HG02798 (cell line): ENCODE data around the gene DDX56.

Source experiments
- ATAC-seq: cut with Tn5 transposase; IDR thresholded peaks from one replicate; pipeline ENCODE4 v1.9.1; 2021; ENCODE audit warnings: mild to moderate bottlenecking; ENCODE audit not compliant: unreplicated experiment, poor library complexity

Gene DDX56, protein sequence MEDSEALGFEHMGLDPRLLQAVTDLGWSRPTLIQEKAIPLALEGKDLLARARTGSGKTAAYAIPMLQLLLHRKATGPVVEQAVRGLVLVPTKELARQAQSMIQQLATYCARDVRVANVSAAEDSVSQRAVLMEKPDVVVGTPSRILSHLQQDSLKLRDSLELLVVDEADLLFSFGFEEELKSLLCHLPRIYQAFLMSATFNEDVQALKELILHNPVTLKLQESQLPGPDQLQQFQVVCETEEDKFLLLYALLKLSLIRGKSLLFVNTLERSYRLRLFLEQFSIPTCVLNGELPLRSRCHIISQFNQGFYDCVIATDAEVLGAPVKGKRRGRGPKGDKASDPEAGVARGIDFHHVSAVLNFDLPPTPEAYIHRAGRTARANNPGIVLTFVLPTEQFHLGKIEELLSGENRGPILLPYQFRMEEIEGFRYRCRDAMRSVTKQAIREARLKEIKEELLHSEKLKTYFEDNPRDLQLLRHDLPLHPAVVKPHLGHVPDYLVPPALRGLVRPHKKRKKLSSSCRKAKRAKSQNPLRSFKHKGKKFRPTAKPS

DNA sequence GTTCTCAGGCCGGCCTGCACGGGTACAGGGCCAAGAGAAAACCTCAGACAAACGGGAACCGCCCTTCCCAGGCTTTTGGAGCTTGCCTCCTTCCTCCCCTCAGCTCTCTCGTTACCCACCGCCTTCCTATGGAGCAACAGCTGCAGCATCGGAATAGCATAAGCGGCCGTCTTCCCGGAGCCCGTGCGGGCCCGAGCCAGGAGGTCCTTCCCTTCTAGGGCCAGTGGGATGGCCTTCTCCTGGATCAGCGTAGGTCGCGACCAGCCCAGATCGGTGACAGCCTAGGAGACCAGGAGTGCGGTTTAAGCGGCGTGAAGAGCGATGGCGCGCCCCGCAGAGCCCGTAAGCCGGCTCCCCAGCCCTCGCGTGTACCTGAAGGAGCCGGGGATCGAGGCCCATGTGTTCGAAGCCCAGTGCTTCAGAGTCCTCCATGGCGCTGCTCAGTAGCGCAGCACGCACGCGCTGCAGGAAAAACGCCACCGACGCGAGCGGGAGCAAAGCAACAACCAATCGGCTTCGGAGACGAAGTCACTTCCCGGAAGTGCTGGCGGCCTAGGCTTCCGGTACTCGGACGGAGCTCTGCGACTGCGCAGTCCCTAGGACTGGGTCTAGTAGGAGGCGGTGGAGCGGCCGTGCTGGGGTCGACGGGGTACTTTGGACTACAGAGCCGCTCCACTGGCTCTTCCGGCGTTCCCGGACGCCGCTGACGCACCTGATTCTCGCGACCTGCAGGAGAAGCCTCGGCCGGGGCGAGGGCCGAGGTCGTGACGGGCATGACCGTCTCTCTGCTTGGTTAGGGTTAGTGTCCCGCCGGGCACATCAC is at the start of gene DDX56:
DDX56 (minus strand) TSS at position 445 of the 823 bp plus-strand sequence; CDS start at position 432, 13 bp downstream.
- peak; percentile 94 for ATAC-seq

DNA sequence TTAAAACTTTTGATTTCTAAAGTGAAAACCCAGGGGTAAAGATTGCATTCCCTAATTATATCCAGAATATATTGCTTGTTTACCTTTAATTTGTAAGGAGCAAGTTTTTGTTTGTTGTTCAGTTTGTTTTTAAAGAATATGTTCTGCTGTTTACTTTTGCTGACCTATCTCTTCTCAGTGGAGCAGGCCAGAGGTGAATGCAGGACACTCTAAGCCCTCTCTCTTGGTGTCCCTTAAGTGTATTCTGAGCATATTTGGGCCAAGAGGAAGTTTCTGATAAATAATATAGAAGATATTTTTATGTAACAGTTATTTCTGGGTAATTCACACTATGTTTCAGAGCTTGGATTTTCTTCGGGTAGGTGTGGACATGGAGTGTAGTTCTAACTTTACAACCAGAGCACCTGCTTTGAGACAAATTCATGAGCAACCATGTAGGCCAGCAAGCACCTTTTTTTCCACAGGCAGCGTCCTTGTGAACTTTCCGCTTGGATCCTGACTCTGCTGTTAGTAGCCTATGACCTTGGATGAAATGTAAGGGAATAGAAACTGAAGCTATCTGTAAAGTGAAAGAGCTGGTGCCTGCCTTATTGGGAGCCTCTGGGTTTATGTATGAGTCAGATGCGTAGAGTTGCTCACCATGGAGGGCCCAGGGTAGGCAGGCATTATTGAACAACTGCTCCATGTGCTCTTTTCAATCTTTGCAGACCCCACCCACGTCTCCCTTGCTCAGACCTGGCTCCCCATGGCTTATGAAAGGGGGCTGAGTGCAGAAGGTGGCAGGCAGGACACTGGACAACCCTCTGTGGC is 48.8 kb upstream of the DDX56 start:
- peak; percentile 80 for ATAC-seq

DNA sequence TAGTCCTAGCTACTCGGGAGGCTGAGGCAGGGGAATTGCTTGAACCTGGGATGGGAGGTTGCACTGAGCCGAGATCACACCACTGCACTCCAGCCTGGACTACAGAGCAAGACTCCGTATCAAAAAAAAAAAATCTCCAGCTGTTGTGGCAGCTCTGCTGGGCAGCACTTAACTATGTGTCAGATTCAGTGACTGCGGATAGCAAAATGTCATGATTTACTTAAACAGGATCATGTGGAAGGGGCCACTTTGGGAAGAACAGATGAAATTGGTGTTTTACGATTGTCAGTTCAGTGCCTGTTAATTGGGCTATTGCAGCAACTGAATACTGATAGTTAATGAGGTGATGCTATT is 48.0 kb upstream of the DDX56 start:
- no peak for ATAC-seq

DNA sequence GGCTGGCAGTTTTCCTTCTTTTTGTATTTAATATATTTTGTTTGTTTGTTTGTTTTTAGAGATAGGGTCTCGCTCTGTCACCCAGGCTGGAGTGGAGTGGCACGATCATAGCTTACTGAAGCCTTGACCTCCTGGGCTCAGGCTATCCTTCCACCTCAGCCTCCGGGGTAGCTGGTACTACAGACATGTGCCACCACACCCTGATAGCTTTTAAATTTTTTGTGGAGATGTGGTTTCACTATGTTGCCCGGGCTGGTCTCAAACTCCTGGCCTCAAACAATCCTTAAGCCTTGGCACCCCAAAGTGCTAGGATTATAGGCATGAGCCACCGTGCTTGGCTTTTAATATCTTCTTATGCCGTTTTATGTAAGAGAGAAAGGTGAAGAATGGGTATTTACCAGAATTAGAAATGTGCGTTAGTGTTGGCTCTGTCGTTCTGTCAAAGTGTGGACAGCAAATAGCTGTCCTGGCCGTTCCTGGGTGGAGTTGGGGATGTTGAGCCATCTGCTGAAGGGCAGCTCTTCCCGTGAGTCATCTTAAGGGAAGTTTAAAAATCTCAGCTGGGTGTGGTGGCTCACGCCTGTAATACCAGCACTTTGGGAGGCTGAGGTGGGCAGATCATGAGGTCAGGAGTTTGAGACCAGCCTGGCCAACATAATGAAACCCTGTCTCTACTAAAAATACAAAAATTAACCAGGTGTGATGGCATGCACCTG is 47.5 kb upstream of the DDX56 start:
- ATAC-seq: no peak

DNA sequence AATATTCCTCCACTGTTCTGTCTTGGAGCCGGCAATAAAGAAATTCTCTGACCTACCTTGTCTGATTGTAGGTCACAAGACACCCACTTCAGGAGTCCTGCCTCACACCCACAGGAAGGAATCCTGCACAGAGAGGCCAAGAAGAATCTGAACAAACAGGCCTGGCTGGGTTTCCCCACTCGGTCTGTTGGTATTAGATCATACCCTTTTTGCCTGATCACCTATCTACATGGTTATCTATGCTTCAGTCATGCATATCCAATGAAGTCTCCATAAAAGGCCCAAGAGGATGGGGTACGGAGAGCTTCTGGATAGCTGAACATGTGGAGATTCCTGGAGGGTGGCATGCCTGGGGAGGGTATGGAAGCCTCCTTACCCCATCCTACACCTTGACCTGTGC is 45.0 kb upstream of the DDX56 start:
- peak; percentile 30 for ATAC-seq

DNA sequence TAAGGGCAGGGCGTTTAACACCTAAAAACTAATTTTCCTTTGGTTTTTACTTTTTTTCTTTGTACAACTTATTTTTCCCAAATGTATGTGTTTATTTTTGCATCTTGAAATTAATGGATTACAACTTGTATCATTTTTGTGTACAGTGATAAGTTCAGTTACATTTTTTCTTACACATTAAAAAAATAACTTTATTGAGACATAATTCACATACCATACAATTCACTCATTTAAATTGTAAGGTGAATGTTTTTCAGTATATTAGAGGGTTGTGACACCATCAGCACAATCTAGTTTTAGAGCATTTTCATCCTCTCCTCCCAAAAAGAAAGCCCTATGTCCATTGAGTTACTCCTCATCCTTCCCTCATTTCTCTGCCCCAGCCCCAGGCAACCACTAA is 44.3 kb upstream of the DDX56 start:
- ATAC-seq: no peak

DNA sequence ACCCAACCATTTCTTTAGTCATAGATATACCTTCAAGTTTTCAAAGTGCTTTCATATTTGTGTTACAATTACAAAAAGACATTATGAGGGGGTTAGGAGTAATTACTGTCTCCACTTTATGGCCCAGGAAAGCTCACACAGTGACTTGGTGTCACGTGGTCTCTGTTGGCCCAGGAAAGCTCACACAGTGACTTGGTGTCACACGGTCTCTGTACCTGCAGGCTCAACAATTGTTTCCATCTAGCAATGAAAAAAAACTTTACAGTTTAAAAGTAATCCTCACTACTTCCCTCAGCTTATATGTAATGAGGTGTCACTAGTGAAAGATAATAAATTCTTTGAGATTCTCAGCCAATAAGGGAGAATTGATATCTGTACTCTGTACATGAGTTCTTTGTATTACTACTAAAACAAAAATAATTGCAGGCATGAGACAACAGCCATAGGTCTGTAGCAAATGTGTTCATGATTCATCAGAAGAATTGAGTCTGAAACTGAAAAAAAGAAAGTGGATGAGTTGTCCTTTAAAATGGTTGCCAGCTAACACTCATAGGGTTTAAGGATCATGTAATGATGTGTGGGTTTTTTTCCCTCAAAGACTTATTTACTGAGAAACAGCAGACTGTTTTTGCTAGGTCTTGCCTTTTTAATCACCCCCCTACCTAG is 43.6 kb upstream of the DDX56 start:
- peak; percentile 35 for ATAC-seq

DNA sequence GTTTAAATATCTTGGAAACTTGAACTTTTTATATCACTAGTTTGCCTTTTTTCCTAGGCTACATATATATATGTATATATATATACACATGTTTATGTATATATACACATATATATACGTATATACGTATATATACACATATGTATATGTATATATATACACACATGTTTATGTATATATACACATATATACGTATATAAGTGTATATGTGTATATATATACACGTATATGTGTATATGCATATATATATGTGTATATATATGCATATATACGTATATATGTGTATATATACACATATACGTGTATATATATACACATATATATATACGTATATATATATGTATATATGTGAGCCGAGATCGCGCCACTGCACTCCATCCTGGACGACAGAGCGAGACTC is 42.8 kb upstream of the DDX56 start:
- no peak for ATAC-seq

DNA sequence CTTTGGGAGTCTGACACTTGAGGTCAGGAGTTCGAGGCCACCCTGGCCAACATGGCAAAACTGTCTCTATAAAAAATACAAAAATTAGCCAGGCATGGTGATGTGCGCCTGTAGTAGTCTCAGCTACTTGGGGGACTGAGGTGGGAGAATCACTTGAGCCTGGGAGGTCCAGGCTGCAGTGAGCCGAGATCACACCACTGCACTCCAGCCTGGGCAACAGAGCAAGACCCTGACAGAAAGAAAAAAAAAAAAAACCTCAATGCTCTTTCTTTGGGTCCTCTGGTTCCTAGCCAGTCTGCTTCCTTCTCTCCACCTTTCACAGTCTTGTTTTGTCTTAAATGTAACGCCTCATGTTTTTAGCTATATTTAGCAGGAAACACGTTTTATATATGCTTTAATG is 42.1 kb upstream of the DDX56 start:
- no peak for ATAC-seq

DNA sequence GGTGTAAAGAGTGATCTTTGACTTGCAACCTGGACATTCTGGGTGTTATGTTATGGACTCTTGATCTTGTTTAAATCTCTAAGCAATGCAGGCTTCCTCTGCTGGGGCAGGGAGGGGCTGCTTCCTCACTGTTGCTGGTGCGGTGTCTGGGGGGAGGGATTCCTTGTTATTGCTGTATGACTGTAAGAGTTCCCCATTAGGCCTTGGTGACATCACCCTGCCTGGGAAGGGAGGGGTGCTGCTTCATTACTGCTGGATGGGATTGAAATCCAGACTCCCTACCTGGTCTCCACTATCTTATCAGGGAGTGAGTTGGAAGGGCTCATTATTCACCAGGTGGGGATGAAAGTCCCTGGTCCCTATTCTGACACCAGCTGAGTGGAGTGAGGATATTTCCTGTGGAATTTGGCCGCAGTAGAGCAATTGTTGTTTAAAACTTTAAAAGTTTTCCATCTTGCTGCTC is 41.5 kb upstream of the DDX56 start:
- no peak for ATAC-seq

DNA sequence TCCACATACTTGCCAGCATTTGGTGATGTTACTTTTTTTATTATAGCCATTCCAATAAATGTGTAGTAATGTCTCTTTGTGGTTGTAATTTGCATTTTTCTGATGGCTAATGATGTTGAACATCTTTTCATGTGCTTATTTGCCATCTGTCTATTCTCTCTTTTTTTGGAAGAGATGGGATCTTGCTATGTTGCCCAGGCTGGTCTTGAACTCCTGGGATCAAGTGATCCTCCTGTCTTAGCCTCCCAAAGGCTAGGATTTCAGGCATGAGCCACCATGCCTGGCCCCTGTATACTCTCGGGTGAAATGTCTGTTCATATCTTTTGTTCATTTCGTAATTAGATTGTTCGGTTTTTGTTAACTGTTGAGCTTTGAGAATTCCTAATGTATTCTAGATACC is 36.1 kb upstream of the DDX56 start:
- ATAC-seq: no peak

DNA sequence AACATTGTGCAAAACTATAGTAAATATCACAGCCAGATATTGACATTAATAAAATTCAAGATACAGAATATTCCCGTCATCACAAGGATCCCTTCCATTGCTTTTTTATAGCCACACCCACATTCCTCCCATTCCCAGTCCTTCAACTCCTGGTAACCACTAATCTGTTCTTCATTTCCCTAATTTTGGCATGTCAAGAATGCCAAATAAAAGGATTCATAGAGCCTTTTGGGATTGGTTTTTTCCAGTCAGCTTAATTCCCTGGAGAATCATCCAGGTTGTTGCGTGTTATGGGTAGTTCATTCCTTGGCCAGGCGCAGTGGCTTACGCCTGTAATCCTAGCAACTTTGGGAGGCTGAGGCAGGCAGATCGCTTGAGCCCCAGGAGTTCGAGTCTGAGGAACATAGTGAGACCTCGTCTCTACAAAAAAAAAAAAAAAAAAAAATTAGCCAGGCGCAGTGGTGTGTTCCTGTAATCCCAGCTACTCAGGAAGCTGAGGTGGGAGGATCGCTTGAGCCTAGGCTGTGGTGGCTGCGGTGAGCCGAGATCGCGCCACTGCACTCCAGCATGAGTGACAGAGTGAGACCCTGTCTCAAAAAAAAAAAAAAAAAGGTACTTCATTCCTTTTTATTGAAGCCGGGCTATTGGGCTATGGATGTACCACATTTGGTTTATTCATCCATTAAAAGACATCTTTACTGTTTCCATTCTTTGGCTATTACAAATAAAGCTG is 35.4 kb upstream of the DDX56 start:
- no peak for ATAC-seq

DNA sequence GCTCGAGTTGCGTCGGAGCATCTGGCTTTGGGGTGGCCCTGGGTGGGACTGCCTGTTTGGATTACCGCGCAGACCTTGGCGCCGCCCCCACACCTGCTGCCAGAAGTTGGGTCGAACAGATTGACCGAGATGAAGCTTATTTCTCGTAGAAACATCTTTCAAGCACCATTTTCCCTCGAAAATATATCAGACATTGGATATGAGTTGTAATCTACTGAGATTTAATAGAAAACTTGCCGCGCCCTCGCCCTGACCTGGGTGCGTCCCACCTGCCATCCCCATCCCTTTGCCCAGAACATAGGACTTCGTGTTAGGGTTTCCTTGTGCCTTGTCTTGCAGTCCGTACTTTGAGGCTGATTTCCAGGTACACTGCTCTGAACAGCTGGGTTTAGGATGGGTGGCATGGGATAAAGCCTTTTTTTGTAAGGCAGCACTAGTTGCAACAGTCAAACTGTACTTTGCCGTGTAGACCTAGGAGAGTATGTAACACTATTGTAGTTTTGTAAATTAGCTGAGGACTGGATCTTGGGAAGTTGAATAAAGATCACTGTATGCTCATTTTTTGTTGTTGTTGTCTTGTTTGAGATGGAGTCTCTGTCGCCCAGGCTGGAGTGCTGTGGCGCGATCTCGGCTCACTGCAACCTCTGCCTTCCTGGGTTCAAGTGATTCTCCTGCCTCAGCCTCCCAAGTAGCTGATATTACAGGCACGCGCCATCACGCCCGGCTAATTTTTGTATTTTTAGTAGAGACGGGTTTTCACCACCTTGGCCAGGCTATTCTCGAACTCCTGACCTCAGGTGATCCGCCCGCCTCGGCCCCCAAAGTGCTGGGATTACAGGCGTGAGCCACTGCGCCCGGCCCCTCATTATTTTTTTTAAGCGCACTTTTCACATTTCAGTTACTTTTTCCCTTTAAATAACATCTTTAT is 33.7 kb upstream of the DDX56 start:
- ATAC-seq: no peak

DNA sequence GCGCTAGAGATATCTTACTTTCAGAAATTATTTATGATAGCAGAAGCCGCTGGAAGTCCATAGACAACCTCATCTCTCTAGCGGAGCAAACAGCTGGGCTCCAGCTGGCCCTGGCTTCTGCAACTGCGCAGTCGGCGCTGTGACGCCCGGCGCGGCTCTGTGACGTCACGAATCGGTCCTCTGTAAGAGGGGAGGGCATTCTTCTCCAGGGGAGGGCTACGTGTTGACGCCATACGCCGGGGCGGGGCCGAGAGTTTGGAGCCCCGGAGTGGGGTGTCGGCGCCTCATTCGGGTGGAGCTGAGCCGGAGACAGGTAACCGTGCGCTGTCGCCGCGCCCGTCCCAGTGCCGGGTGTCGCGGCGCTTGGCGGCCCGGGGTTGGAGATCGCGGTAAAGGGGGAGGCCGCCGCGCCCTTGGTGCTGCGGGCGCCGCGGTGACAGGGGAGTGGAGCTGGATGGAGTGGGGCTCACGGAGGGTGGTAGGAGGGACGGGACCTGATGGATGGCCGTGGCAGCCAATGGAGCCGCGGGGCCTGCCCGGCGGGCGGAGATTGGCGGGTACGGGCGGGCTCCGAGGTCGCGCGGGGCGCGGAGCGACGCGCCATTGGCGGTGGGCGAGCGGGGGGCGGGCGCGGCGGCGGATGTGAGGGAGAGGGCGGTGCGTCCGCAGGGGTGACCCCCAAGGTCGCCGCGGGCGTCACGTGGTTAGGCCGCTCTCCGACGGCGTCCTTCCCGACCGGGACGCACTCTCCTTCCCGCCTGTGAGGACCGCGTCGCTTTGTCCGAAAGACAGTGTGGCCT is 32.8 kb upstream of the DDX56 start, which contains the start of gene OGDH:
OGDH (plus strand) TSS at position 287 of the 800 bp plus-strand sequence. CDS start 17,717 bp downstream, outside the sequence.
- peak; percentile 95 for ATAC-seq

DNA sequence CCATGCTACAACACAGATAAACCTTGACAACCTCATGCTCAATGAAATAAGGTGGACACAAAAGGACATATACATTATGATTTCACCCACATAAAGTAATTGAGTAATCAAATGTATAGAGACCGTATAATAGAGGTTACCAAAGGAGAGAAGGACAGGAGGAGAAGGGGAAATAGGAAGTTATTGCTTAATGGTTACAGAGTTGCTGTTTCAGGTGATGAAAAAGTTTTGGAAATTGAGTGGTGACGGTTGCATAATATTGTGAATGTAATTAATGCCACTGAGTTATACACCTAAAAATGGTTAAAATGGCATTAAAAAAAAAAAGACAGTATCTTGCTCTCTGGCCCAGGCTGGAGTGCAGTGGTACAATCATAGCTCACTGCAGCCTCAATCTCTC is 31.2 kb upstream of the DDX56 start:
- ATAC-seq: no peak

DNA sequence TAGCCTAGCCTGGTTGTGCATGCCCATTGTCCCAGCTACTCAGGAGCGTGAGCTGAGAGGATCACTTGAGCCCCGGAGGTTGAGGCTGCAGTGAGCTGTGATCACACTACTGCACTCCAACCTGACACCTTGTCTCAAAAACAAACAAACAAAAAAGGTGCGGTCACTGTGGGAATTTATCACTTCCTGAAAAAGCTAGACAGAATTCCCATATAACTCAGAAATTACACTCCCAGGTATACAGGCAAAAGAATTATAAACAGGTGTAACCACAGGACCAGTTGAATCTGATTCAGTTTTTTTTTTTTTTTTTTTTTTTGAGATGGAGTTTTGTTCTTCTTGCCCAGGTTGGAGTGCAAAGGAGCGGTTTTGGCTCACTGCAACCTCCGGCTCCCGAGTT is 29.5 kb upstream of the DDX56 start:
- no peak for ATAC-seq

DNA sequence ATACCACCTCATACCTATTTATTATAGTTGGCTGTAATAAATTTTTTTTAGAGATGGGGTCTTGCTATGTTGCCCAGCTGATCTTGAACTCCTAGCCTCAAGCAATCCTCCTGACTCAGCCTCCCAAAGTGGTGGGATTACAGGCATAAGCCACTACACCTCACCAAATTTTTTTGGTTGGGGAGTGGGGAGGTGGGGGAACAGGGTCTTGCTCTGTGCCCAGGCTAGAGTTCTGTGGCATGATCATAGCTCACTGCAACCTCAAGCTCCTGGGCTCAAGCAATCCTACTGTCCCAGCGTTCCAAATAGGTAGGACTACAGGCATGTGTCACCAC is 28.8 kb upstream of the DDX56 start:
- ATAC-seq: no peak
